Measurements from ENCODE around the gene FAM234B. TPM values are rescaled to one million over a fixed set of nuclear protein-coding genes. Genes with fewer than 3 reads are reported as not detected.
"Not testable (repeated sequence)": the region's sequence is repeated elsewhere in the genome, so short reads cannot be mapped to it uniquely, and the experiment has no call there.

Gene FAM234B
- total RNA-seq, 3 donors from 2014 or later, result 8.0 to 8.7 (median 8.4) TPM

- ATAC-seq, result no peak
Observed at GRCh38 chr12:13033476-13033875, 10.7 kb upstream of the FAM234B start.

GRCh38 chr12:13035335-13035734 lies 8.8 kb upstream of the FAM234B start:
- not testable (repeated sequence) for DNase-seq; H3K9me3 Mint-ChIP-seq; H3K27me3 Mint-ChIP-seq (ENCODE audit: low read depth); ATAC-seq; H3K4me3 Mint-ChIP-seq; H3K36me3 Mint-ChIP-seq (ENCODE audit: insufficient read depth); H3K4me1 Mint-ChIP-seq (ENCODE audit: low read depth)

More at GRCh38 chr12:13033476-13033875, 10.7 kb upstream of the FAM234B start:
- no peaks in the 10 kb centered on the region for H3K9me3 Mint-ChIP-seq
- peaks cover 4% of the 10 kb centered on the region for H3K27me3 Mint-ChIP-seq (ENCODE audit: low read depth)
- no peak overlapping the region for H3K4me3 Mint-ChIP-seq
- no peak for DNase-seq
- H3K4me1 Mint-ChIP-seq (ENCODE audit: low read depth), result no peaks in the 10 kb centered on the region
- H3K36me3 Mint-ChIP-seq (ENCODE audit: insufficient read depth), result no peaks in the 10 kb centered on the region

- H3K4me1 Mint-ChIP-seq (ENCODE audit: low read depth), result no peaks in the 10 kb centered on the region
- no peaks in the 10 kb centered on the region for H3K36me3 Mint-ChIP-seq (ENCODE audit: insufficient read depth)
- H3K4me3 Mint-ChIP-seq, result no peak overlapping the region
- DNase-seq (no peak), ATAC-seq (no peak)
- H3K9me3 Mint-ChIP-seq, result no peaks in the 10 kb centered on the region
- peaks cover 2% of the 10 kb centered on the region for H3K27me3 Mint-ChIP-seq (ENCODE audit: low read depth)
Observed at GRCh38 chr12:13036881-13037280, 7.3 kb upstream of the FAM234B start.

GRCh38 chr12:13038491-13039161 lies 5.6 kb upstream of the FAM234B start:
- Mint-ChIP-seq H3K4me1 (ENCODE audit: low read depth) (no peaks in the 10 kb centered on the region), H3K4me3 (no peak overlapping the region), H3K9me3 (no peaks in the 10 kb centered on the region), H3K36me3 (ENCODE audit: insufficient read depth) (no peaks in the 10 kb centered on the region), H3K27me3 (ENCODE audit: low read depth) (peaks cover 2% of the 10 kb centered on the region)
- DNase-seq, result no peak
- ATAC-seq, result no peak

- H3K36me3 Mint-ChIP-seq (ENCODE audit: insufficient read depth), result no peaks in the 10 kb centered on the region
- no peak for DNase-seq
- peaks cover 2% of the 10 kb centered on the region for H3K27me3 Mint-ChIP-seq (ENCODE audit: low read depth)
- no peaks in the 10 kb centered on the region for H3K9me3 Mint-ChIP-seq
- H3K4me3 Mint-ChIP-seq, result no peak overlapping the region
- H3K4me1 Mint-ChIP-seq (ENCODE audit: low read depth), result no peaks in the 10 kb centered on the region
- ATAC-seq, result no peak
Observed at GRCh38 chr12:13039328-13039956, 4.7 kb upstream of the FAM234B start.

- H3K27me3 Mint-ChIP-seq (ENCODE audit: low read depth), result peaks cover 2% of the 10 kb centered on the region
- no peaks in the 10 kb centered on the region for H3K36me3 Mint-ChIP-seq (ENCODE audit: insufficient read depth)
- no peak overlapping the region for H3K4me3 Mint-ChIP-seq
Observed at GRCh38 chr12:13041224-13041623, 3.0 kb upstream of the FAM234B start.

GRCh38 chr12:13042666-13043230 lies 1.4 kb upstream of the FAM234B start:
- Mint-ChIP-seq H3K36me3 (ENCODE audit: insufficient read depth) (no peaks in the 10 kb centered on the region), H3K4me3 (peak overlapping the region; percentile 84), H3K4me1 (ENCODE audit: low read depth) (peaks cover 7% of the 10 kb centered on the region)

More at GRCh38 chr12:13041224-13041623, 3.0 kb upstream of the FAM234B start:
- H3K9me3 Mint-ChIP-seq, result no peaks in the 10 kb centered on the region
- ATAC-seq (no peak), DNase-seq (no peak)
- H3K4me1 Mint-ChIP-seq (ENCODE audit: low read depth), result peaks cover 7% of the 10 kb centered on the region

GRCh38 chr12:13044906-13045299 lies 722 bp downstream of the FAM234B start:
- H3K9me3 Mint-ChIP-seq, result no peaks in the 10 kb centered on the region
- no peaks in the 10 kb centered on the region for H3K36me3 Mint-ChIP-seq (ENCODE audit: insufficient read depth)
- no peak for ATAC-seq
- no peaks in the 10 kb centered on the region for H3K27me3 Mint-ChIP-seq (ENCODE audit: low read depth)
- DNase-seq, result no peak
- peaks cover 7% of the 10 kb centered on the region for H3K4me1 Mint-ChIP-seq (ENCODE audit: low read depth)
- H3K4me3 Mint-ChIP-seq, result peak overlapping the region; percentile 84

More at GRCh38 chr12:13042666-13043230, 1.4 kb upstream of the FAM234B start:
- DNase-seq (no peak), ATAC-seq (no peak)
- Mint-ChIP-seq H3K9me3 (no peaks in the 10 kb centered on the region), H3K27me3 (ENCODE audit: low read depth) (peaks cover 2% of the 10 kb centered on the region)

GRCh38 chr12:13045816-13046215 lies 1.6 kb downstream of the FAM234B start:
- Mint-ChIP-seq H3K27me3 (ENCODE audit: low read depth) (no peaks in the 10 kb centered on the region), H3K4me1 (ENCODE audit: low read depth) (peaks cover 7% of the 10 kb centered on the region), H3K36me3 (ENCODE audit: insufficient read depth) (no peaks in the 10 kb centered on the region), H3K4me3 (peak overlapping the region; percentile 40), H3K9me3 (no peaks in the 10 kb centered on the region)
- ATAC-seq (no peak), DNase-seq (no peak)

- no peaks in the 10 kb centered on the region for H3K27me3 Mint-ChIP-seq (ENCODE audit: low read depth)
- H3K4me1 Mint-ChIP-seq (ENCODE audit: low read depth), result peaks cover 7% of the 10 kb centered on the region
- ATAC-seq, result peak; percentile 52 to 67
- no peak overlapping the region for H3K4me3 Mint-ChIP-seq
- H3K9me3 Mint-ChIP-seq, result no peaks in the 10 kb centered on the region
- no peak for DNase-seq
- H3K36me3 Mint-ChIP-seq (ENCODE audit: insufficient read depth), result no peaks in the 10 kb centered on the region
Observed at GRCh38 chr12:13046964-13047363, 2.8 kb downstream of the FAM234B start.

- ATAC-seq (no peak), DNase-seq (no peak)
- peaks cover 10% of the 10 kb centered on the region for H3K4me1 Mint-ChIP-seq (ENCODE audit: low read depth)
- H3K4me3 Mint-ChIP-seq, result no peak overlapping the region
- peaks cover 2% of the 10 kb centered on the region for H3K36me3 Mint-ChIP-seq (ENCODE audit: insufficient read depth)
- peaks cover 10% of the 10 kb centered on the region for H3K9me3 Mint-ChIP-seq
- no peaks in the 10 kb centered on the region for H3K27me3 Mint-ChIP-seq (ENCODE audit: low read depth)
Observed at GRCh38 chr12:13049816-13050215, 5.6 kb downstream of the FAM234B start.

- ATAC-seq (peak; percentile 82 to 91), DNase-seq (no peak)
- no peak overlapping the region for H3K4me3 Mint-ChIP-seq
- H3K4me1 Mint-ChIP-seq (ENCODE audit: low read depth), result peaks cover 3% of the 10 kb centered on the region
- H3K36me3 Mint-ChIP-seq (ENCODE audit: insufficient read depth), result peaks cover 7% of the 10 kb centered on the region
- no peaks in the 10 kb centered on the region for H3K27me3 Mint-ChIP-seq (ENCODE audit: low read depth)
- H3K9me3 Mint-ChIP-seq, result peaks cover 10% of the 10 kb centered on the region
Observed at GRCh38 chr12:13052421-13052820, 8.2 kb downstream of the FAM234B start.

- not testable (repeated sequence) for DNase-seq; ATAC-seq; H3K27me3 Mint-ChIP-seq (ENCODE audit: low read depth); H3K4me1 Mint-ChIP-seq (ENCODE audit: low read depth); H3K4me3 Mint-ChIP-seq
- H3K9me3 Mint-ChIP-seq, result peaks cover 10% of the 10 kb centered on the region
- H3K36me3 Mint-ChIP-seq (ENCODE audit: insufficient read depth), result peaks cover 14% of the 10 kb centered on the region
Observed at GRCh38 chr12:13053617-13054016, 9.4 kb downstream of the FAM234B start.

GRCh38 chr12:13060581-13060980 lies 16.4 kb downstream of the FAM234B start:
- DNase-seq (no peak), ATAC-seq (no peak)
- Mint-ChIP-seq H3K27me3 (ENCODE audit: low read depth) (no peaks in the 10 kb centered on the region), H3K36me3 (ENCODE audit: insufficient read depth) (peaks cover 31% of the 10 kb centered on the region), H3K9me3 (no peaks in the 10 kb centered on the region), H3K4me3 (no peak overlapping the region), H3K4me1 (ENCODE audit: low read depth) (no peaks in the 10 kb centered on the region)

- no peaks in the 10 kb centered on the region for H3K4me1 Mint-ChIP-seq (ENCODE audit: low read depth)
Observed at GRCh38 chr12:13061377-13061776, 17.2 kb downstream of the FAM234B start.

More at GRCh38 chr12:13061377-13061776, 17.2 kb downstream of the FAM234B start:
- DNase-seq (no peak), ATAC-seq (no peak)
- Mint-ChIP-seq H3K36me3 (ENCODE audit: insufficient read depth) (peaks cover 29% of the 10 kb centered on the region), H3K9me3 (no peaks in the 10 kb centered on the region), H3K4me3 (no peak overlapping the region), H3K27me3 (ENCODE audit: low read depth) (no peaks in the 10 kb centered on the region)

All from activated T-cell treated with anti-CD3 and anti-CD28 coated beads, Interleukin-2, amount 50 U/mL, for 4 hours (primary cell).